GM18511 (cell line): Measurements from ENCODE around the gene SBNO1.
"Not testable (repeated sequence)": the region's sequence is repeated elsewhere in the genome, so short reads cannot be mapped to it uniquely, and the experiment has no call there.

Experiments used
- ATAC-seq: cut with Tn5 transposase; IDR thresholded peaks from one replicate; pipeline ENCODE4 v1.9.1; 2021; ENCODE audit warnings: mild to moderate bottlenecking, moderate library complexity; ENCODE audit not compliant: unreplicated experiment

SBNO1 gene

GRCh38 chr12:123250471-123251383 lies 113.9 kb downstream of the SBNO1 start:
- ATAC-seq: no peak

- ATAC-seq: not testable (repeated sequence)
Measured at GRCh38 chr12:123248996-123249741, 115.5 kb downstream of the SBNO1 start.

GRCh38 chr12:123248129-123248528 lies 116.5 kb downstream of the SBNO1 start:
- ATAC-seq: not testable (repeated sequence)

GRCh38 chr12:123245678-123246077 lies 119.0 kb downstream of the SBNO1 start:
- ATAC-seq: no peak

- no peak for ATAC-seq
Measured at GRCh38 chr12:123243671-123244262, 120.9 kb downstream of the SBNO1 start.

- ATAC-seq: no peak
Measured at GRCh38 chr12:123242116-123242904, 122.3 kb downstream of the SBNO1 start.
